Breast epithelium (tissue), 3 donors: ENCODE data around the gene ADM2.

Experiments
- CTCF ChIP-seq, 3 donors: fragments of 450-650 bp; IDR thresholded peaks; one replicate each; pipeline ENCODE4 v1.5.1; 2016 to 2017; ENCODE audit warnings: antibody characterized with exemption in 3 of 3, mild to moderate bottlenecking in 3 of 3, moderate library complexity in 3 of 3
- POLR2A ChIP-seq: fragments of 450-650 bp; IDR thresholded peaks from one replicate; pipeline ENCODE4 v1.6.1; 2016; ENCODE audit warnings: antibody characterized with exemption, mild to moderate bottlenecking, moderate library complexity

GRCh38 chr22:50505776-50506610, 24.6 kb downstream of the ADM2 start:
- no peak for TF ChIP-seq CTCF (IDR thresholded peaks at IDR 0.05)
- no peak for TF ChIP-seq POLR2A
